D721Med (cell line): ENCODE data around the gene NECTIN1.

Experiments
- DNase-seq: peaks from one replicate; pipeline ENCODE4 v3.0.0; 2011; ENCODE audit warnings: low spot score; ENCODE audit not compliant: insufficient read length
- FAIRE-seq: peaks from 2 replicates; lab custom pipeline; 2011; peaks lifted over from hg19 to GRCh38; lab: Jason Lieb, UNC
- CTCF ChIP-seq: IDR thresholded peaks from 2 replicates; pipeline ENCODE4 v1.5.1; 2012; ENCODE audit warnings: mild to moderate bottlenecking, control low read depth; ENCODE audit not compliant: insufficient read depth; ENCODE audit errors: missing control alignments

The NECTIN1 gene

GRCh38 chr11:119589001-119589400 lies 140.0 kb downstream of the NECTIN1 start:
- DNase-seq (no peak), FAIRE-seq (no peak)
- no peak for TF ChIP-seq CTCF
